Vagina (tissue), 2 donors: ENCODE measurements around the gene NSFL1C.

Experiments
- POLR2A ChIP-seq, 2 donors: fragments of 450-650 bp; IDR thresholded peaks; one replicate each; pipeline ENCODE4 v1.6.1; 2017; ENCODE audit warnings: antibody characterized with exemption in 2 of 2, mild to moderate bottlenecking in 2 of 2, moderate library complexity in 2 of 2
- POLR2AphosphoS5 ChIP-seq, 2 donors: sonication (generic); formaldehyde crosslinking; IDR thresholded peaks; one replicate each; pipeline ENCODE4 v1.9.0; 2017; ENCODE audit warnings: antibody characterized with exemption in 2 of 2, mild to moderate bottlenecking in 2 of 2, low read depth in 1 of 2; ENCODE audit not compliant: insufficient read depth in 1 of 2
- TF ChIP-seq, protein P1 (sequence below), 3 experiments: fragments of 450-650 bp in 2 of 3; fragments of 200-600 bp in 1 of 3; sonication (generic) in 1 of 3; IDR thresholded peaks; one replicate each; pipeline ENCODE4 v1.5.1; 2017 to 2019; ENCODE audit warnings: antibody characterized with exemption in 3 of 3, mild to moderate bottlenecking in 2 of 3, moderate library complexity in 2 of 3

DNA sequence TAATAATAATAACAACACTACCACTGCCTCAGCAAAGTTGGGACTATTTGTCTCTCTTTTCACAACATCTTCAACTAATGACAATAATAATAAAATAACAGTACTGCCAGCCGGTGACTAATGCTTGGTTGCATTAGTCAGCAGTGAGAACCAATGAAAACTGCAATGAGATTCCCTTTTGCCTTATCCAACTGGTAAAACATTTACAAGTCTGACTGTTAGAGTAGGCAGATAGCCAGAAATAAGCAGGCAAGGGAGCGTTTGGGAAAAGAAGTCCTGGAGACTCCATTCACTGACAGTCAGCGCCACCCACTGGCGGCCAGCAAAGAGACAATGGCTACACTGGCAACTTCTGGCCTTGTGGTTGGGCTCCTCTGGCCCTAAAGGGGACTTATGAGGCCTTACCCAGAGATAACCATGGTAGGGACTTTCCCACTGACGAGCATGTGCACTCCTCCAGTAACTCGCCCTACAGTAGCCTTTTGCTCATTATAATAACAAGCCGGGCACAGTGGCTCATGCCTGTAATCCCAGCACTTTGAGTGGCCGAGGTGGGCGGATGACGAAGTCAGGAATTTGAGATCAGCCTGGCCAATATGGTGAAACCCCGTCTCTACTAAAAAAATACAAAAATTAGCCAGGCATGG is 3.4 kb upstream of the NSFL1C start:
- TF ChIP-seq, protein P1, sequence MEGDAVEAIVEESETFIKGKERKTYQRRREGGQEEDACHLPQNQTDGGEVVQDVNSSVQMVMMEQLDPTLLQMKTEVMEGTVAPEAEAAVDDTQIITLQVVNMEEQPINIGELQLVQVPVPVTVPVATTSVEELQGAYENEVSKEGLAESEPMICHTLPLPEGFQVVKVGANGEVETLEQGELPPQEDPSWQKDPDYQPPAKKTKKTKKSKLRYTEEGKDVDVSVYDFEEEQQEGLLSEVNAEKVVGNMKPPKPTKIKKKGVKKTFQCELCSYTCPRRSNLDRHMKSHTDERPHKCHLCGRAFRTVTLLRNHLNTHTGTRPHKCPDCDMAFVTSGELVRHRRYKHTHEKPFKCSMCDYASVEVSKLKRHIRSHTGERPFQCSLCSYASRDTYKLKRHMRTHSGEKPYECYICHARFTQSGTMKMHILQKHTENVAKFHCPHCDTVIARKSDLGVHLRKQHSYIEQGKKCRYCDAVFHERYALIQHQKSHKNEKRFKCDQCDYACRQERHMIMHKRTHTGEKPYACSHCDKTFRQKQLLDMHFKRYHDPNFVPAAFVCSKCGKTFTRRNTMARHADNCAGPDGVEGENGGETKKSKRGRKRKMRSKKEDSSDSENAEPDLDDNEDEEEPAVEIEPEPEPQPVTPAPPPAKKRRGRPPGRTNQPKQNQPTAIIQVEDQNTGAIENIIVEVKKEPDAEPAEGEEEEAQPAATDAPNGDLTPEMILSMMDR (IDR thresholded peaks at IDR 0.05): peak; percentile 13 to 55 (median 51)
- TF ChIP-seq POLR2AphosphoS5 (IDR thresholded peaks at IDR 0.05; ENCODE audit: insufficient read depth in 1 of 2, low read depth in 1 of 2): peak in 1 of 2 donors; percentile 93
- no peak for TF ChIP-seq POLR2A (IDR thresholded peaks at IDR 0.05)
